Heart left ventricle (tissue), 16 donors: ENCODE measurements around the gene F8. TPM values are rescaled to one million over a fixed set of nuclear protein-coding genes. Genes with fewer than 3 reads are reported as not detected.
"Not testable (repeated sequence)": the region's sequence is repeated elsewhere in the genome, so short reads cannot be mapped to it uniquely, and the experiment has no call there.

Experiments used
- ATAC-seq, 4 donors: fragments of 200-7000 bp; cut with Tn5 transposase; one replicate each; pipeline ENCODE4 v1.9.1; 2020 to 2022; ENCODE audit warnings: moderate library complexity in 4 of 4, mild to moderate bottlenecking in 3 of 4, moderate number of reproducible peaks in 1 of 4
- DNase-seq, 5 donors: peaks; one replicate each; pipeline ENCODE4 v3.0.0-alpha.2; 2020
- H3K27ac ChIP-seq, 12 donors: fragments of 200-600 bp; sonication (generic) in 4 of 12; one replicate each; pipeline versions ENCODE4 v1.5.0 to v1.8.0; 2016 to 2022; ENCODE audit warnings: mild to moderate bottlenecking in 2 of 12
- H3K27me3 ChIP-seq, 9 donors: fragments of 200-600 bp; sonication (generic) in 2 of 9; one replicate each; pipeline versions ENCODE4 v1.5.1 to v1.8.0; 2016 to 2022; ENCODE audit warnings: mild to moderate bottlenecking in 3 of 9
- H3K36me3 ChIP-seq, 9 donors: fragments of 200-600 bp; sonication (generic) in 2 of 9; one replicate each; pipeline versions ENCODE4 v1.5.0 to v1.8.0; 2018 to 2022; ENCODE audit warnings: mild to moderate bottlenecking in 2 of 9
- H3K4me1 ChIP-seq, 12 donors: fragments of 200-600 bp; sonication (generic) in 4 of 12; one replicate each; pipeline versions ENCODE4 v1.5.0 to v1.8.0; 2016 to 2022; ENCODE audit warnings: mild to moderate bottlenecking in 3 of 12
- H3K4me3 ChIP-seq, 12 donors: fragments of 200-600 bp; sonication (generic) in 4 of 12; one replicate each; pipeline versions ENCODE4 v1.5.0 to v1.8.0; 2017 to 2022; ENCODE audit warnings: mild to moderate bottlenecking in 9 of 12, moderate library complexity in 4 of 12
- H3K9me3 ChIP-seq, 12 donors: fragments of 200-600 bp; sonication (generic) in 4 of 12; one replicate each; pipeline versions ENCODE4 v1.5.0 to v1.8.0; 2016 to 2022; ENCODE audit warnings: mild to moderate bottlenecking in 1 of 12
- CTCF ChIP-seq, 12 donors: fragments of 200-600 bp; sonication (generic) in 4 of 12; IDR thresholded peaks; one replicate each; pipeline versions ENCODE4 v1.5.0 to v1.8.0; 2018 to 2022; ENCODE audit warnings: antibody characterized with exemption in 12 of 12, mild to moderate bottlenecking in 5 of 12
- POLR2A ChIP-seq, 2 donors: fragments of 450-650 bp; IDR thresholded peaks; one replicate each; pipeline ENCODE4 v1.6.1; 2017; ENCODE audit warnings: antibody characterized with exemption in 2 of 2, mild to moderate bottlenecking in 2 of 2, moderate library complexity in 2 of 2
- WGBS, 4 donors: extraction: QIAGEN DNeasy Blood & Tissue Kit in 2 of 4; methylation state at CpG; one replicate each; pipeline versions ENCODE4 v1.1.5 to v1.1.7; 2013 to 2018; 5-methylcytosine and 5-hydroxymethylcytosine counted together
- intact Hi-C, 10 donors: fragments of 100-400 bp; cut with DNase I; formaldehyde crosslinking; loops; one replicate each; pipeline versions ENCODE4 v1.11.1 to v1.14.2; 2022
- polyA plus RNA-seq, 2 donors: library from polyadenylated mRNA; stranded (reverse); fragments of 200-250 nt; gene quantifications; one replicate each; pipeline ENCODE4 v1.2.3, GENCODE V29; 2013
- total RNA-seq, 9 donors: library from RNA; depleted of rRNA in 2 of 9; stranded (reverse); fragments of >200 nt in 2 of 9; fragmentation: NEBNext Ultra II Directional in 3 of 9; extraction: Animal tissue kit (Norgen Biotek cat#: 25700) in 3 of 9; gene quantifications; one replicate each; pipeline versions ENCODE4 v1.1.0 to v1.2.4, GENCODE V29; 2016 to 2023
- donor health status: ischemic (EF 13 %, LVEDD 7.1; RV severe dilation, severe dysfunction).
- donor health status: healthy with polysubstance abuse.
- donor health status: DM: no; HTN: yes; CAD: no.
- donor health status: DM: no; HTN: no; CAD: no.
- donor health status: ischemic (EF 25% LVEDD 6.9; RV normal size, moderate dysfunction).
- donor health status: ischemic (EF 25% LVEDD 5.7; RV mildly dilated, moderate dysfunction).
- donor health status: healthy.
- donor health status: DM: yes; HTN: yes; CAD: no.
- donor health status: ischemic (EF 35%, LVEDD 5.7; RV mildly dilated, moderate dysfunction).
- donor health status: nonischemic (EF 11% LVEDD 7.7; RV severe dilation, severe dysfunction).
- donor health status: DM: yes; HTN: yes; CAD: no.
- donor health status: PGD.
- donor health status: ischemic (EF 29% LVEDD 5.4; RV normal size, mild dysfunction).
- donor health status: nonischemic (EF 23%, LVEDD 6.1; RV moderate dilation, normal function).

The F8 gene
- total and polyA plus RNA-seq, 11 donors: 26.9 to 75.1 (median 44.3) TPM

- TF ChIP-seq POLR2A (IDR thresholded peaks at IDR 0.05): no peak
- TF ChIP-seq CTCF (IDR thresholded peaks at IDR 0.05): no peak
- DNase-seq (no peak), ATAC-seq (no peak)
- no peak overlapping the region for H3K27ac ChIP-seq
- no peaks in the 10 kb centered on the region for H3K4me1 ChIP-seq
- H3K9me3 ChIP-seq: no peaks in the 10 kb centered on the region
- intact Hi-C loops: loop anchor here in 1 of 10 donors (10.0 kb wide), 1 partner anchor 55 kb away; no protein-coding TSS in a partner anchor
- H3K4me3 ChIP-seq: no peak overlapping the region
- H3K36me3 ChIP-seq: no peaks in the 10 kb centered on the region
- H3K27me3 ChIP-seq: no peaks in the 10 kb centered on the region
- 77 to 88% (median 85%) methylated on average over 7 of the region's 7 CpGs for WGBS, 4 donors
Measured at GRCh38 chrX:154819771-154820341, 202.7 kb downstream of the F8 start.

DNA sequence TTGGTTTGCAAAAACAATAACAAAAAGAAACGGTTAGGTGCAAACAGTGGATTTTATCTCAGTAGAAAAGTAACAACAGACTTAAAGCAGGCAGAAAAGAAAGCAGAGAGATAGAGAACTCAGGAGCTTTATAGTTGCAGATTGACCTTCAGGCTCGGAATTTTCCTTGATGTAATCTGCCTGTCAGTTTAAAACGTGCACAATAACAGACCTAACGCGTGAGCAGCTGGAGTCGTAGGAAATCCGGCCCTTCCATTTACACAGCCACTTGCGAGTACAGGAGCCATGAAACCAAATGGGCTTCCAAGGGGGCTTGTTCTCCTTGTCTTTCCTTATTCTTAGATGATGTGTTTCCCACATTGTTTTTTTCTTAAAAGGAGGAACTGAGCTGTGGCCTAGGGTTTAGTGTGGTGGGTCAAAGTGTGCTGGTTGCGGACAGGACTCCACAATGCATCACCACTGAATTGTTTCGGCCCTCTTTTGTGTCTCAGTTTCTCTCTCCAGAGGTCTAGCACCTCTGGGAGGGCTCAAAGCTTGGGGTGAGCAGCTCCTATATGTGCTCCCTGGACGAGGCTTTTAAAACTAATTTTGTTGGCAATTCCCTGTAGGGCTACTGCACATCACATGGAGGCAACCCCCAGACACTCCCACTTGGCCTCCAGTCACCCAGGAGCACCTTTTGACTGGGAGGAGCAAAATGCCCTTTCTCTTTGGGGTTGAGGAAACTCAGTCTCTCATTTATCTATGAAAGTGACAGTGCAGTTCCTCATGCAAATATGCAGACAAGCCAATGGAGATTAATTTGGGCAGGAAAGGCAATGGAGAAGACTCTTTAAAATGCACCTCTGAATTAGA, 203.4 kb downstream of the F8 start:
- Histone ChIP-seq H3K36me3 (no peaks in the 10 kb centered on the region), H3K27ac (no peak overlapping the region), H3K4me1 (no peaks in the 10 kb centered on the region), H3K27me3 (no peaks in the 10 kb centered on the region), H3K9me3 (no peaks in the 10 kb centered on the region), H3K4me3 (no peak overlapping the region)
- TF ChIP-seq POLR2A (IDR thresholded peaks at IDR 0.05) (no peak), CTCF (IDR thresholded peaks at IDR 0.05) (no peak)
- WGBS, 4 donors: 59 to 64% (median 60%) methylated on average over 11 of the region's 11 CpGs
- no peak for DNase-seq
- ATAC-seq: peak in 1 of 4 donors; percentile 34
- intact Hi-C loops: loop anchor here in 1 of 10 donors (10.0 kb wide), 1 partner anchor 56 kb away; no protein-coding TSS in a partner anchor

DNA sequence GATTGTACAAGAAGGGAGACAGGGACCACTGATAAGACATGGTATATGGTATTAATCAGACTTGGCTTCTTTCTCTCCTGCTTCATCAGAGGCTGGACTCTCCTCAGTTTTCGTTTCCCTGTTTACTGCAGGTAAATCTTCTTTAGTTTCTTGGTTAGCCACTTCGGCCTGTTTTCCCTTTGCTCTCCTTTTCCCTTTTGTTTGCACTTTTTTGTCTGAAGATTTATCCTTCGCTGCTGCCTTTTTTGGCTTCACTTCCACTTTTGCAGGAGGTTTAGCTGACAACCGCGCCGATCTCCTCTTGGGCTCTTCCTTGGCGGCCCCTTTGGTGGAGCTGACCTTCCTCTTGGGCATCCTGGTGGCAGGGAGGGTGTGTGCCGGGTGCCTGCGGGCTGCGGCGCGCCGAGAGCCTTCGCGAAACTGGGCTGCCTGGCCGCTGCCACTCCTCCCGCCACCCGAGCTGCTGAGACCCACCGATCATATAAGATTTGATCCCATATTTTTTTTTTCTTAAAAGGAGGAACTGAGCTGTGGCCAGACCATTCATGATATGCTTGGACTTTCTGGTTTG, 205.4 kb downstream of the F8 start:
- peaks cover 0 to 11% (median 0%) of the 10 kb centered on the region in 9 donors for H3K27me3 ChIP-seq
- DNase-seq, H3K4me3 ChIP-seq, H3K4me1 ChIP-seq, H3K27ac ChIP-seq, ATAC-seq, H3K36me3 ChIP-seq, H3K9me3 ChIP-seq: not testable (repeated sequence)
- intact Hi-C loops: loop anchor here in 1 of 10 donors (10.0 kb wide), 1 partner anchor 58 kb away; no protein-coding TSS in a partner anchor
- WGBS, 4 donors: 87 to 98% (median 93%) methylated on average over 19 of the region's 19 CpGs

DNA sequence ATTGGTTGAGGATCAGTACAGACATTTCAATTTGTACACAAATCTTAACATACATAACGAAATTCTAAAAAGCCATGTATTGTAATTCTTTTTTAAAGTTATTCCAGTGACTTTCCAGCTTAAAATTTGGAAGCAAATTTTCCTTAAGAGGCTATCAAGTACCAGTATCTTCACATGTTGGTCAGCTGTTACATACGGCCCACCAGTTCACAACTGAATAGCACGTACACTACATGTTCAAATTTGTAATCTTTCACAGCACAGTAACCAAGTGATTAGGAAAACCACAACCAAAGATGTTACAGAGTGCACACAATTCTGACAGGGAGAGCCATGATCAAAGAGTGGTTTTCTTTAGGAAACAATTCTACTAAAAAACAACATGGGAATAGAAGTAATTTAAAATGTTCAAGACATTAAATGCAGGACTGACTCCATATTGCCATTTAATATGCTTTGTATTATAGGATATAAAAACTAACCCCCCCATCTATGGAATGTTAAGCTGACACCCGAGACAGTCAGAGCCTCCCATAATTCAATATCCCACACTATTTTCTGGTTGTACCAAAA, 206.1 kb downstream of the F8 start:
- 68 to 83% (median 79%) methylated on average over 4 of the region's 4 CpGs for WGBS, 4 donors
- not testable (repeated sequence) for H3K9me3 ChIP-seq, H3K4me1 ChIP-seq, H3K36me3 ChIP-seq, H3K27ac ChIP-seq, DNase-seq, H3K4me3 ChIP-seq, ATAC-seq
- peaks cover 0 to 11% (median 0%) of the 10 kb centered on the region in 9 donors for H3K27me3 ChIP-seq
- intact Hi-C loops: loop anchor here in 1 of 10 donors (10.0 kb wide), 1 partner anchor 58 kb away; no protein-coding TSS in a partner anchor
